Neural crest cell (in vitro differentiated cells): ENCODE data around the gene CNOT1. TPM values are rescaled to one million over a fixed set of nuclear protein-coding genes. Genes with fewer than 3 reads are reported as not detected.
A peak's percentile ranks its signal among the peaks of the same experiment; 100 is the strongest.

Experiments used
- DNase-seq: peaks from one replicate; pipeline ENCODE4 v3.0.0; 2021; ENCODE audit warnings: low read depth, mixed read lengths, low spot score
- H3K27ac Mint-ChIP-seq: one replicate; pipeline ENCODE4 v1.8.0; 2021; ENCODE audit warnings: mild to moderate bottlenecking, mixed read lengths; ENCODE audit not compliant: unreplicated experiment
- H3K27me3 Mint-ChIP-seq: 2 replicates; pipeline ENCODE4 v1.8.0; 2021; ENCODE audit warnings: low read depth, mild to moderate bottlenecking, mixed read lengths
- H3K36me3 Mint-ChIP-seq: 2 replicates; pipeline ENCODE4 v1.8.0; 2021; ENCODE audit warnings: low read depth, mild to moderate bottlenecking, mixed read lengths
- H3K4me1 Mint-ChIP-seq: 2 replicates; pipeline ENCODE4 v1.8.0; 2021; ENCODE audit warnings: mixed read lengths
- H3K4me3 Mint-ChIP-seq: one replicate; pipeline ENCODE4 v1.8.0; 2021; ENCODE audit warnings: mild to moderate bottlenecking, mixed read lengths
- H3K9me3 Mint-ChIP-seq: 2 replicates; pipeline ENCODE4 v1.8.0; 2021; ENCODE audit warnings: mixed read lengths
- total RNA-seq: library from RNA; stranded (reverse); gene quantifications from 2 replicates; pipeline ENCODE4 v1.2.1, GENCODE V29; 2021
- TF ChIP-seq, protein P1 (sequence below): fragments of 200-600 bp; sonication (generic); conservative IDR thresholded peaks from 2 replicates; pipeline ENCODE4 v1.5.0; 2021; ENCODE audit warnings: antibody characterized with exemption, mild to moderate bottlenecking

CNOT1 gene
- total RNA-seq, 1 donor from 2014 or later, result 254 TPM

DNA sequence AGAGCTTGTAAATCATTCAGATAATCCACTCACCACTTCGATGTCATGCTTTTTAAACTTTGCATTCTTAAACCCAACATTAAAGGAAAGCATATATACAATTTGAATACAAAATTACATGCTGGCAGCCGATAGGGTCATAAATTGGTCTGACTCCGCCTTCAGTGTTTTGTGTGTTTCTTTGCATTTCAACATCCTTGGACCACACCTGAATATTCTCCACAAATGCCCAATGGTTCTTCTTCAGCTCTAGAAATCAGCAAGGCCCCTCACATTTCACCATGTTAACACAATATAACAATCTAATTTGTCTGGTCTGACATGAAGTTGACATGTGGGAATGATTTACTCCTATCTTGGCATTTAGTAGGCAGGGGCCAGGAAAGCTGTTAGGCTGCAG is 97.2 kb downstream of the CNOT1 start:
- Mint-ChIP-seq H3K27ac (no peak overlapping the region), H3K27me3 (no peaks in the 10 kb centered on the region), H3K9me3 (no peaks in the 10 kb centered on the region), H3K4me3 (no peak overlapping the region), H3K36me3 (peaks cover 32% of the 10 kb centered on the region), H3K4me1 (no peaks in the 10 kb centered on the region)
- TF ChIP-seq, protein P1, sequence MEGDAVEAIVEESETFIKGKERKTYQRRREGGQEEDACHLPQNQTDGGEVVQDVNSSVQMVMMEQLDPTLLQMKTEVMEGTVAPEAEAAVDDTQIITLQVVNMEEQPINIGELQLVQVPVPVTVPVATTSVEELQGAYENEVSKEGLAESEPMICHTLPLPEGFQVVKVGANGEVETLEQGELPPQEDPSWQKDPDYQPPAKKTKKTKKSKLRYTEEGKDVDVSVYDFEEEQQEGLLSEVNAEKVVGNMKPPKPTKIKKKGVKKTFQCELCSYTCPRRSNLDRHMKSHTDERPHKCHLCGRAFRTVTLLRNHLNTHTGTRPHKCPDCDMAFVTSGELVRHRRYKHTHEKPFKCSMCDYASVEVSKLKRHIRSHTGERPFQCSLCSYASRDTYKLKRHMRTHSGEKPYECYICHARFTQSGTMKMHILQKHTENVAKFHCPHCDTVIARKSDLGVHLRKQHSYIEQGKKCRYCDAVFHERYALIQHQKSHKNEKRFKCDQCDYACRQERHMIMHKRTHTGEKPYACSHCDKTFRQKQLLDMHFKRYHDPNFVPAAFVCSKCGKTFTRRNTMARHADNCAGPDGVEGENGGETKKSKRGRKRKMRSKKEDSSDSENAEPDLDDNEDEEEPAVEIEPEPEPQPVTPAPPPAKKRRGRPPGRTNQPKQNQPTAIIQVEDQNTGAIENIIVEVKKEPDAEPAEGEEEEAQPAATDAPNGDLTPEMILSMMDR, result no peak
- no peak for DNase-seq

DNA sequence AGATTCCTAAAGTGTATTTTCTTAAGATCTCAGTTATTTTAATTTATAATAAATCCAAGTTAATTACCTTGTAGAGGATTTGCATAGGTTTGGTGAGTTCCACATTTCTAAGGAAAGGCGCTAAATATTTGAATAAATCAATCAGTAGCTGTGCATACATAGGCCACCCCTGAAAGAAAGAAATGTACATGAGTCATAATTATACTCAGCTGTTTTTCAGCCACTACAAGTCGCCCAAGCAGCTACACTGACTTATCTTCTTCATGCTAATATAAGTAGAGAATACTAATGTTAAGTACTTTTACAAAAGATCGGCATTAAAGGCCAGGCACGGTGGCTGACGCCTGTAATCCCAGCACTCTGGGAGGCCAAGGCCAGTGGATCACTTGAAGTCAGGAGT is 99.4 kb downstream of the CNOT1 start:
- TF ChIP-seq, protein P1, result no peak
- Mint-ChIP-seq H3K4me1 (no peaks in the 10 kb centered on the region), H3K27ac (no peak overlapping the region), H3K9me3 (no peaks in the 10 kb centered on the region), H3K27me3 (no peaks in the 10 kb centered on the region), H3K36me3 (peaks cover 33% of the 10 kb centered on the region), H3K4me3 (no peak overlapping the region)
- no peak for DNase-seq

DNA sequence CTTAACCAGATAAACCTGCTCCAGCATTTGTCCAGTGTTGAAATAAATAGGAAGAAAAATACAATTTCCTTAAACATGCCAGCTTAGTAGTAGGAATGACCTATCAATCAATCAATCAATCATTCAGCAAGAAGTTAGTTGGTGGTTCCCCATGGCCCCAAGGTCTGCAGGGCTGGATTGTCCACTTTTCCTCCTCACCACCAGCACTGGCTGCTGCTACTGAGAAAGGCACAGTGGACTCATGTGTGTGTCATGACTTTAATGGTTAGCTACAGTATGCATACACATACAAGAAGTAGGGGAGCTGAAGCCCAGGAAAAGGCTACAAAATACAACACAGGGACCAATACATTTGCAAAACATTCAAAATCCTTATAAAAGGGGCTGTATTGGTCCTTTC is 109.9 kb downstream of the CNOT1 start:
- Mint-ChIP-seq H3K4me3 (peak overlapping the region; percentile 55), H3K4me1 (peaks cover 15% of the 10 kb centered on the region), H3K9me3 (no peaks in the 10 kb centered on the region), H3K27ac (no peak overlapping the region), H3K27me3 (peaks cover 9% of the 10 kb centered on the region), H3K36me3 (peaks cover 21% of the 10 kb centered on the region)
- TF ChIP-seq, protein P1, result no peak
- DNase-seq, result no peak

DNA sequence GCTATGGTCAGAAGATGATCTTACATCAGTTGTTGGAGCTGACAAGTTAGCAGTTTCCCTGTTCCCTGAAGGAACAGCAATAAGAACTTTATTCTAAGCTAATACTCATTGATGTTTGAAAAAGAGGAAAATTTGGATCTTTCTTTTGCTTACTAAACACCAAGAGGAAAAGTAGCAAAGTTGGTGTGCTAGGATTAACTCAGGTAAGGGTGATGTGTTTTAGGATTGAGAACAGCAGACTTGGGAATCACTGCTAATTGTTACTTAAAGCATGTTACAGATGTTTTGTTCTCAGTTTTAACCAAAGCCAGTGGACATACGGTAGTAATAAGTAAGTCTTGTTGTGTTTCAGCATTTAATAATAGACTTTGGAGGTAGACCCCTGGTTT is 110.7 kb downstream of the CNOT1 start:
- H3K27ac Mint-ChIP-seq, result no peak overlapping the region
- no peak overlapping the region for H3K4me3 Mint-ChIP-seq
- H3K4me1 Mint-ChIP-seq, result peaks cover 17% of the 10 kb centered on the region
- TF ChIP-seq, protein P1, result no peak
- peaks cover 17% of the 10 kb centered on the region for H3K36me3 Mint-ChIP-seq
- no peaks in the 10 kb centered on the region for H3K9me3 Mint-ChIP-seq
- DNase-seq, result no peak
- peaks cover 9% of the 10 kb centered on the region for H3K27me3 Mint-ChIP-seq

DNA sequence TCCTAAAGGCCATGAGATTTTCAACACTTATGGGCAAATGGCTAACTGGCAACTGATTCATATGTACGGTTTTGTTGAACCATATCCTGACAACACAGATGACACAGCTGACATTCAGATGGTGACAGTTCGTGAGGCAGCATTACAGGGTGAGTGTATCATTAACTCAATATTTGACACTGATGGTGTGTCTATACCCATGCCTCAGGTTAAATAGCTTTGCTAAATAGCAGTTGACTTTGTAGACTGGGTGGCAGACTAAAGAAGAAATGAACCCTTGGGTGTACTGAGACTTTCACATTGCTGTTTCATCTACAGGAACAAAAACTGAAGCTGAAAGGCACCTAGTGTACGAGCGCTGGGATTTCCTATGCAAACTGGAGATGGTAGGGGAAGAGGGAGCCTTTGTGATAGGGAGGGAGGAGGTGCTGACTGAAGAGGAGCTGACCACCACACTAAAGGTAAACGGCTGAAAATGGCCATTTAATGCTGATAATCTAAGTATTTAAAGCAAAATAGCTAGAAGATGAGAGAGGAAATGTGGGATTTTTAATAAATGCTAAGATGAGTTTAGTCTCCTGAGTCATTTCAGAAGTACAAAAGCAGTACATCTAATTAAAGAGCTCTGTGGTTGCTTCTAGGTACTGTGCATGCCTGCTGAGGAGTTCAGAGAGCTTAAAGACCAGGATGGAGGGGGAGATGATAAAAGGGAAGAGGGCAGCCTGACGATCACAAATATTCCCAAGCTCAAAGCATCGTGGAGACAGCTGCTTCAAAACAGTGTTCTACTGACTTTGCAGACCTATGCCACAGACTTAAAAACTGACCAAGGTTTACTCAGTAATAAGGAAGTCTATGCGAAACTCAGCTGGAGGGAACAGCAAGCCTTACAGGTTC is 111.3 kb downstream of the CNOT1 start:
- TF ChIP-seq, protein P1, result no peak
- H3K27ac Mint-ChIP-seq, result no peak overlapping the region
- DNase-seq, result no peak
- peaks cover 18% of the 10 kb centered on the region for H3K4me1 Mint-ChIP-seq
- peaks cover 17% of the 10 kb centered on the region for H3K36me3 Mint-ChIP-seq
- peaks cover 9% of the 10 kb centered on the region for H3K27me3 Mint-ChIP-seq
- no peaks in the 10 kb centered on the region for H3K9me3 Mint-ChIP-seq
- peak overlapping the region; percentile 52 for H3K4me3 Mint-ChIP-seq
